SK-N-DZ (cell line): Measurements from ENCODE around the gene LDAF1.
A peak's percentile ranks its signal among the peaks of the same experiment; 100 is the strongest.
"Not testable (repeated sequence)": the region's sequence is repeated elsewhere in the genome, so short reads cannot be mapped to it uniquely, and the experiment has no call there.

Experiments
- DNase-seq: peaks from one replicate; pipeline ENCODE4 v3.0.0-alpha.2; 2015; ENCODE audit warnings: low spot score

LDAF1 gene

DNA sequence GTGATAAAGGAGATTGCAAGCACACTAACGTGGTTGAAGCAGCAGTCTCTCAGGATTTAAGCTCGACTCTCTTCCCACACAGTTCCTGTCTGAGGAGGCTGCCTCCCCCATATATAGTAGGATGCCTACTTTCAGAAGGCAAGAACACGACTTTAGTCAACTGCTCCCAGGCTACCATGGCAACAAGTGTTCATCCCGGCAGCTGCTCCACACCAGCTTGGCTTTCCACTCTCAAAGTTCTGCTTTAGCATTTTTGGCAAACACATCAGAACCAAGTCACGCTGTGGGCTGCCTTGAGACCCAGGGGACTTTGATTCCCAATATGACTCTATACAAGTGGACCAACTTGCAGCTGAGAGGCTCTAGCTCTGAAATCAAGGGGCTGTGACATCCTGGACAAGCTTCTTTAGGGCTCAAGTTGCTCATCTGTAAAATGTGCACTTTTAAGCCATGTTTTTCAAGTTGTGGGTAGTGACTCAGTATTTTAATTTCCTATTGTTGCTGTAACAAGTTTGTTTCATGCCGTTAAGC lies 36.4 kb downstream of the LDAF1 start:
- DNase-seq, result no peak

DNA sequence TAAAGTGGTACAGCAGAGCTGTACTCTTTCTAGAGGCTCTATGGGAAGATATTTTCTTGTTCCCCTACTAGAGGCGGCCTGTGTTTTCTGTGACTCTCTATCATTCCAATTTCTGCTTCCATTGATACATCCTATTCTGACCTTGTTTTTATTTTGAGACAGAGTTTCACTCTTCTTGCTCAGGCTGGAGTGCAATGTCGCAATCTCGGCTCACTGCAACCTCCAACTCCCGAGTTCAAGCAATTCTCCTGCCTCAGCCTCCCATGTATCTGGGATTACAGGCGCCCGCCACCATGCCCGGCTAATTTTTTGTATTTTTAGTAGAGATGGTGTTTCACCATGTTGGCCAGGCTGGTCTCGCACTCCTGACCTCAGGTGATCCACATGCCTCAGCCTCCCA lies 36.9 kb downstream of the LDAF1 start:
- DNase-seq, result not testable (repeated sequence)

DNA sequence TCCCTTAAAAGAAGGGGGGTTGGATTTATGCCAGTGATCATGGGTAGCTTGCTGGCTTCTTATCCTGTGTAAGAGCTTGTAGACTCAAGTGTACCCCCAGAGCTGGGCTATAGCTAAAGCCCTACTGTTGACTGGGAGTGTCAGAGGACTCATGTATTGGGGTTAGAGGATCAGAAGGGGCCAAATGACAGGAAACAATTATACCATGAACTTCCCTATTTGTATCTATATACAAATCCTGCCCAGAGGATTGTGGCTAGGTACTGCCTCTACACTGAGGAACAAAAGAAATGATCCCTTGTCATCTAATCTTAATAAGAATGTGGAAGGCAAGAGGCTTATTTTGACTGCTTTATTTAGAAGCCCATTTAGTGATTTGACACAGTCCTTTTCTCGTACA lies 38.6 kb downstream of the LDAF1 start:
- DNase-seq, result no peak

DNA sequence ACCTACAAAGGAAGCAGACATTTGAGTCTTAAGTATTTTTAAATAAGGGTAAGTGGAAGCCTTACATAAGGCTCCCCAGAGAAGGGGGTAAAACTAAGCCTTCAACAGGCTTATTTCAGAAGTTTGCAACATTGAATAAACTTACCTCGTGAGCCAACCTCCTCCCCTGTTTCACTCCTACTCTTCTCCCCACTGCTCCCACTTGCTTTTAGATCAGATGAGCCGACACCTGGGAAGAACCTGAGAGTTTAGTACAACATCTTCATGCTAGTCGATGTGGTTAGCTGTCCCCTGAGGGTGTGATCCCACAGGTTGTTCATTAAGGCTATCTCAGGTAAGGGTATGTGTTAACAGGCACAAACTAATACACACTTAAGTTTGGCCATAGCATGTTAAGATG lies 39.1 kb downstream of the LDAF1 start:
- no peak for DNase-seq

DNA sequence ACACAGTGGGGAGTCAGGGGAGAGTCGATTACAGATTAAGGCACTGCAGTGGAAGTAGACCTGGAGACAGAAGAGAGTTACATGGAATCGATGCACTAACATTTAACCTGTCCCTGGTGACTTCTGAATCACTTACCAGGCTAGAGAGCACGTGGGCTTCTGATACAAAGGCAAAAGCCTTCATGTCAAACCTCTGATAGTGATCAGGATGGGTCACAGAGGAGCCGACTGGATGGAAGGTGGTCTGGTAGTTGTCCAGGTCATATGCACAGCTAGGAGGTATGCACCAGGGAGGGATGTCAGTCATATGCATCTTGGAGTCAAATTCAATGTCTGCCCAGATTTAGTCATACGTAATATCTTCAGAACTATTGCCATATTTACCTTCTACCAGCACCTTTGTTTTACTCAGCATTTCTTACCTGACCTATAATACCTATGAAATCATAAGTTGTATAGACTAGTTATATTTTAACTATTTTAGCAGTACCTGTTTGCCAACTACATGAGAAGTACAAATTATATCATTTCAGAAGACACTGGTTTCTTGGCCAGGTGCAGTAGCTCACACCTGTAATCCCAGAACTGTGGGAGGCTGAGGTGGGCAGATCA lies 41.2 kb downstream of the LDAF1 start:
- peak; percentile 91 for DNase-seq

DNA sequence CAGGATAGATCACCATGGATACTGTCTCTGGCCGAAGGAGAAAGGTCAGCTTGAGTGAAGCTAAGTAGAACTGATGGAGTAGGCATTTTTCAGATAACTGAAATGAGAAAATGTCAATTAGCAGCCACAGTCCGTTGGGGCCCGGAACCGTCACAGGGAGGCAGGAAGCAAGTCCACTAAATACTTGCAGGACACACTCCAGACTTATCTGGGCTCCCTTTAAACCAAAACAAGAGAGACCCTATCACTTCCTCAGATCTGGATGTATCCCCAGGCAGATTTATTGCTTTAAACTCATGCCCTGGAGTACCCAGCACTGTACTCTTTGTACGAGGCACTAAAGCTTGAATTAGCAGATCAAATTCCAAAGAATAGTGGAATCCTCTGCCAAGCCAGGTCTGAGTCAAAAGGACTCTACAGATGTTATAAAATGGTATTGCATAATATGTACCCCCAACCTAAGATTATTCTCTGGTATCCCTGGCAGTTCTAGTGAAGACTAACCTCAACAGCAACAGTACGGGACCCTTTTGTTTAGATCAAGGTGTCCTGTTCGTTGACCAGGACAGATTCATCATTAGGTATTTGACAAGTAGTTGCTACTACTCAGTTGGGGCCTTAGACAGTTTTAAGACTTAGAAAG lies 44.8 kb downstream of the LDAF1 start:
- peak; percentile 69 for DNase-seq

DNA sequence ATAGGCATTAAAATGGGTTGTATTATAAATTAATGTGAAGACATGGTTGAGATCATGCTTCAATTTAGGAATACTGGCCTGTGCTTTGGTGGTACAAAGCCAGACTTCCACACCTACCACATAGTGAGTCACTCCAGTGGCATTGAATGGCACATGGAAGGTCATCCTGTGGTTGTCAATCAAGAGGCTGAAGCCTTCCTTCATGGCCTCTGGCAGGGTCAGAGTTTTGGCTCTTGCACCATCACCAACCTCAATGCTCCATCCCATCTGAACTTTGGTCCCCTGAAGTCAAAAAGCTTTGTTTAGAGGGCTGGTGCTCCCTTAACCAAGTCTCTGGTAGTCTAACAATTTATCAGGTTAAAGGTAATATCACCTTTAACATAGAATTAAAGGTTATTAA lies 46.8 kb downstream of the LDAF1 start:
- no peak for DNase-seq

DNA sequence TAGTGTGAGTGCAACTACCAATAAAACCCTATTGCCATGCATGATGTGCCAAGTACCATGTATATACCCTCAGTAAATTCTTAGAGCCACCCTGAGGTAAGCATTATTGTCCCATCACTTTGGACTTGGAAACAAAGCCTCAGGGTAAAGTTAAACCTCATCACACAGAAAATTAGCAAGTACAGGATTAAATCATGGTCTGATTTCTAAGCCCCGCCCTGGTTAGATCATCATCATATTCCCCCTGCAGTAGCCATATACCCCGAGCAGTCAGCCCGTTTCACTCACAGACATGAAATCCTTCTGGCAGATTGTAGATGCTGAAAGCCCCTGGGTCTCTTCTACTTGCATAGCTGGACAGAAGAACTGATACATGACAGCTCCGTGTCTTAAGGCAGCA lies 48.1 kb downstream of the LDAF1 start:
- no peak for DNase-seq

DNA sequence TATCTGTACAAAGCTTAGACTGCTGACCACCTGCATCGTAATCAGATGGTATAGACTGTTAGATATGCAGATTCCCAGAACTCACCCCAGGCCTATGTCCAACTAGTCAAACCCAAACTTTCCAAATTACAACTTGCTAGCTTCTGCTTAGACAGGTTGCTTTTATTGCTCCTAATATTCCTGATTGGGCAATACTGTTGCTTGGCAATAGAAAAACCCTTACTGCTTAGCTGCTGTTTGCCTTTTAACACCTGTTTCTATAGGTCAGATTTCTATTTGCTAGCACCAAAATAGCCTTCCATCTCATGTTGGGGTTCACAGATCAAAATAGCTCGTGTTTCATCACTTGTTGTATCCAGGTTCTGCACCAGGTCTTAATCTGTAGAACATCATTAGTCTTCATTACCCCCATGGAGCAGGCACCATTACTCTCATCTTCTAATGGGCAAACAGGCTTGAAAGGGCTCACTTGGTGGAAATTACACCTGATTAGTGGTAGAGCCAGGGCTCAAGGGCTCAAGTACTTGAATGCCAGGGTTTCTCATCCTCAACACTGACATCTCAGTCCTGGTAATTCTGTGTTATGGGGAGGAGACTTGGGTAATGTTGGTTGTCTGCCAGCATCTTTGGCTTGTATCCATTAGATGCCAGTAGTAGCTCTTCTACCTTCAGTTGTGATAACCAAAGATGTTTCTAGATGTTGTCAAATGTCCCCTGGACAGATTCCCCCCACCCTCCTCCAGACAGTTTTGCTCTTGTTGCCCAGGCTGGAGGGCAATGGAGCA lies 50.2 kb downstream of the LDAF1 start:
- no peak for DNase-seq

DNA sequence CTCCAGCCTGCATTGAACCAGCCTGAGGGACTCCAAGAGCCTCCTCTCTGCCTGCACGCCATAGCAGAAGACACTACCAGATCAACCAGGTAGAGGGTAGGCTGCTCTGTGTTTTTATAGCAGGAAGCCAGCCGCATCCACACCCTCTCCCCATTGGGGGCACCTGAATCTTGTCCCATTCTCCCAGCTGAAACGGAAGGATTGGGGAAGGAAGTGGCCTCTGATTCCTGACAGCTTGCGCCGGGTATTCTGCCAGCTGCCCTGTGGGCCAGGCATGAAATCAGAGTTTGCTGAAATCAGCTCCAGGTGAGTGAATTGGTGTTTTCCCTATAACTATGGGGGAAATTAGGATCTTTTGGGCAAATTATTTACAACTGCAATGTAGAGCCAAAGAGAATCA lies 53.0 kb downstream of the LDAF1 start, which contains the start of gene ZP2:
ZP2 (minus strand) TSS at position 89 of the 400 bp plus-strand sequence; CDS start at position 62, 27 bp downstream.
- DNase-seq, result no peak

DNA sequence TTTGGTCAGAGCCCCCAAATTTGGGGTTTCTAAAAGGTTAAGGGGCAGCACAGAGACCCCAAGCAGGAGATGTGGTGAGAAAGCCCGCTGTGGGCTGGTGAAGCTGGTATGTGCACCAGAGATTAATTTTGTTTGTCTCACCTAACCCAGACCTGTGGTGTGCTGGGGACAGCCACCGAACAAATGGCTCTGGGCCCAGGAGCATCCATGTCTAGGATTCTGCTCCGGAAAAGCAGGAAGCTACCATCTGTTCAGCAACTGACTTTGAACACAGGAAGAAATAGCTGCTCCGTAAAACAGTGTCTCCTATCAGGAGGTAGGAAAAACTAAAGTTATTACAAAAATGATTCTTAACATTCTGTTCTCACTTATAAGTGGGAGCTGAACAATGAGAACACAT lies 55.6 kb downstream of the LDAF1 start:
- no peak for DNase-seq

DNA sequence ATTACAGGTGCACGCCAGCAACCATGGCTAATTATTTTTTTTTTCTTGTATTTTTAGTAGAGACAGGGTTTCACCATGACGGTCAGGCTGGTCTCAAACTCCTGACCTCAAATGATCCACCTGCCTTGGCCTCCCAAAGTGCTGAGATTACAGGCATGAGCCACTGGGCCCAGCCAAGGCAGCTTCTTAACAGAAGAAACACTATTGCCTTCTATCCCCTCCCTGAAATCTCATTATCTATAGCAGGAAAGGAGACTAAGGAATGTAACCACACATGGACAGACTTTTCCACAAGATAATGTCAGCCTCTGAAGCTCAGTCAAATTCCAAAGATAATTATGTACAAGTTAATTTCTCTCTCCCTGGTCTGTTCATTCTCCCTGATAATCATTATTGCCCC lies 58.6 kb downstream of the LDAF1 start:
- DNase-seq, result no peak

DNA sequence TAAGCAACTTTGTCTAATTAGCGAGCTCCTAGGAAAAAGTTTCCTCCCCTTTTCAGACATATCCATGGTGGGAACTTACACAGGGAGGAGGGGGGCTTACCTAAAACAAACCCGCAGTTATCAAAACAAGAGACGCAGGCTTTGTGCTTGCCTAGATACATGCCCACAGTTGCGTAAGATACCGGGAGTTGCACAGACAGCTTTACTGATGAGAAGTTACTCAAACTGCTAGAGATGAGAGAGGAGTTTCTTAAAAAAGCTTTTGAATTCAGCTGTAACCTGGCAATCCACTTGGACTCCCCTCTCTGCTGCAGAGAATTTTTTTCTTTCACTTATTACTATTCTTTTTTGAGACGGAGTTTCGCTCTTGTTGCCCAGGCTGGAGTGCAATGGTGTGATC lies 59.7 kb downstream of the LDAF1 start:
- DNase-seq, result no peak

DNA sequence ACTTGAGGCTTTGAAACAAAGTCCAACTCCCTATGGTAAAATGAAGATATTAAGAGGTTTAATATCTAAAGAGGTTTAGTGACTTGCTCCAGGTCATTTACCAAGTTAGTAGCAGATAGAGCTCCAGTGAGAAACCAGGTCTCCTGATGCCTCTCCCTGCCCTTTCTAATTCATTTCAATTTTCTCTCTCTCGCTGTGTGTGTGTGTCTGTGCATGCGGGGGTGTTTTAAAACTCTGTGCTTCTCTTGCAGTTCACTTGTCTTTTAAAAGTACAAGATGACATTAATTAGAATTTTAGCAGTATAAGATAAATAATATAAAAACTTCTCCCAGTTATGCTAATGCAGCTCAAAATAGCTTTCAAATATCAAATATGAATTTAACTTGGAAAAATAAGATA lies 61.1 kb downstream of the LDAF1 start:
- no peak for DNase-seq

DNA sequence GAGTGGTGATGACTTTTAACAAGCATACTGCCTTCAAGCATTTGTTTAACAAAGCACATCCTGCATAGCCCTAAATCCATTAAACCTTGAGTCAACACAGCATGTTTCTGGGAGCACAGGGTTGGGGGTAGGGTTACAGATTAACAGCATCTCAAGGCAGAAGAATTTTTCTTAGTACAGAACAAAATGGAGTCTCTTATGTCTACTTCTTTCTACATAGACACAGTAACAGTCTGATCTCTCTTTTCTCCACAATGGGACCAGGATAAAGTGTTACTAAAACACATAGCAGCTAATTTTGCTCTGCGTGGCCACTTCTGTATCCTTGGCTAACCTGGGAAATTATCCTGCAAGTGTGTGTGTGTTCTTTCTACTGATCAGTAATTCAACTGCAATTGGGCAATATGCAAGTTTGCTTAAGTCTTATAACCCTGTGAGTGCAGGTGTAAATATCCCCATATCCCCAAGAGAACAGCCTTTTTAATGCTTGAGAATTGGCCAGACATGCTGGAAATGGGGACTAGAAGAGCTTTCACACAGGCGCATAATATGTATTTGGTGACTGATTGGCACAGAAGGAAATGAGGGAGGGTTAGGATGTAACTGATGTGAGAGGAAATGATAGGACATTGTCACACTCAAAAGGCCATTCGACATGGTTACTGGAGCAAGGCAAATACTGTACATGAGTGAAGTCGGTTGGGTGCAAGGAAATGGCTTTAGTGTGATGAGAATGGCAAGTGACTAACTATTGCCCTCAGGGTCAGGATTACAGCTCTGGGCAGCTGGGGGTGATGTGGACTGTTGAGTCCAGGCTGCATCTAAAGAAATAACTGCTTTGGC lies 64.2 kb downstream of the LDAF1 start:
- no peak for DNase-seq

DNA sequence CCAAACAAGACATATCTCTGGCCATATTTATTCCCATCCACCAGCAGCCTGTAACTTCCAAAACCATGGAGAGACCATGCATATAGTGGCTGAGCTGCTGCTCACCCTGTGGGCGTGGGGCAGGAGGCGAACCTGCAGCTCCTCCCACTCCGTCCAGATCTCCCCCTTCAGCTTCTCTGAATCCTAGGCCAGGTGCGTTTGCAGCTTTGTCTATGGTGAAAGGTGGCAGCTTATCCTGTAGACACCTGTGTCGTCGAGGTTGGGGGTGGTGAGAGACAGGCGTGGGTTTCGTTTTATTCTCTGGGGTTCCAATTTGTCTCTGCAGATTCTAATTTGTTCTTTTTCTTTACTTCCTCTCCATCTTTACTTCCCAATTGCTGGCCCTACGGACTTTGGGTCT lies 65.3 kb downstream of the LDAF1 start:
- DNase-seq, result no peak

DNA sequence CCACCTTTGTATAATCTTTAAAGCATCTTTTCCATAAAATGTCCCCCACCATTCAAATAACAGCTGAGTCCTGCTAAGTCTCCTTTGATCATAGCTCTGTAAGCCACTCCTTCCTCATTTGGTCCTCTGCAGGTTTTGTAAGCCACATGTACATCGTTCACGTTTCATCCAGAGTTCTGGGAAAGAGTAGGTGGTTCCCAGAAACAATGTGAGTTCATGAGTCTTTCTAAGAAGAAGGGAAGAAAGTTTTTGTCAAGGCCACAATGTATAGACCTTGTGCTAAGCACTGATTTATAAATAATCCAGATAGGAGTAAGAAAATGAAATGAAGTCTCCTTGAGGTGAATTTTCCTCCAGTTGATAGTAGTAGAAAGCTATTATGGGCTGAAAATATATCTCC lies 66.3 kb downstream of the LDAF1 start:
- no peak for DNase-seq

DNA sequence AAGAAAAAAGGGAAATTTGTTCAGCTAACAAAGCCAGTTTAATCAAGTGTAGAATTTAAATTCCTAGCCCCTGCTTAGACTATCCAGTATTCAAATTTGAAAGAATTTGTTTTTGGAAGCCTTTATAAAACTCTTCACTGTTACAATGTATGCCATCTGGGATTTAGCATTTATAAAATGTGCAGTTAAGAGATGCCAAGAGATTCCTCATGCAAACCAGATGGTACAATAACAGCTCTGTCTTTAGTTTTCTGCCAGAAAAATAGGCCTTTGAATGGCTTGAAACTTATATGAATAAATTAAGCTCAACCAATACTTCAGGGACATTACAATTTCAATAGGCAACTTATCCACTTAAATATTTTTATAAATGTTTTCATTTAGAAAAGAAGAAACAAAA lies 68.3 kb downstream of the LDAF1 start:
- no peak for DNase-seq

DNA sequence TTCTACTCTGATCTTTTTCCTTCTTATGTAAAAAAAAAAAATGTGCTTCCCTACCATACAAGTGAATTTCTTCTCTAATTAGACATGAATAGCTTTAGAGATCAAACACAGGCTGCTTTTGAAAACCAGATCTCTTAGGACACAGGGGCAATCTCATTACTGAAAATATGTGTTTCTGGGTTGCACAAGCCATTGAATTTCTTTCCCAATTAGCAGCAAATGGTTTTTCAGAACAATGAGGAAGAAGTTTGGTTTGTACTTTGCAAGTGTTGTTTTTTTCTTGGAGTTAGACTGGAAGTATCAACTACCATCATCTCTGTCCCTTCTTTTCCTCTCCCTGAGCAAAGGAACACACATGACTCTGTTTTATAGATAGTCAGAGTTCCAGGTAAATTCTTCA lies 69.4 kb downstream of the LDAF1 start:
- no peak for DNase-seq

DNA sequence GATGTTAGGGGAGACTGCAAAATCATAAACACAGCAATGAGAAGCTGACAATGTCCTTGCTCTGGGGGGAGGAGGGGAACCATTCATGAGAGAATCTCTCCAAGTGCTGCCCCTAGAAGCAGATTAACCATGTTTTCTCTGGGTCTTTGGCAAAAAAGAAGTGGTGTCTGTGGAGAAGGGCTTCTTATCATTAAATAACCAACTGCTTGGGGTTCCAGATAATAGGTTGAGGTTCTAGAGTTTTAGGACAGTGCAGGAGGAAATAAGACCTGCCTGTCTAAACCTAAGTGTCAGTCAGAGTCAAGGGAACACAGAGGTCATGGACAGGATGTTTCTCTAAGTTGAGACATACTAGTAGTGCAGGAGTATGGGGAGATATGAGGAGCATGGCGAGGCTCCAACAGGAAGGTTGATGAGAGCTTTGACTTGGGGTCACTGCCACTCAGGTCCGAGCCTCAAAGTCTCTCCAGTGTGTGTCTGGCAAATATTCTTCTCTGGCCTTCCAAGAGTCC lies 69.9 kb downstream of the LDAF1 start:
- no peak for DNase-seq
